ENCODE data around the gene PLIN1. TPM values are rescaled to one million over a fixed set of nuclear protein-coding genes. Genes with fewer than 3 reads are reported as not detected.

The PLIN1 gene
- total RNA-seq, 1 experiment from 2014 or later, result 0.09 TPM

GRCh38 chr15:89623165-89623564, 56.0 kb downstream of the PLIN1 start:
- no peak overlapping the region for H4K91ac ChIP-seq (ENCODE audit: insufficient read length, low read depth, low read length)
- Mint-ChIP-seq H3K9me3 (no peaks in the 10 kb centered on the region), H3K4me1 (no peaks in the 10 kb centered on the region), H3K4me3 (no peak overlapping the region), H3K36me3 (ENCODE audit: insufficient read depth in 1 of 3, low read depth in 3 of 3) (peaks cover 74 to 98% (median 92%) of the 10 kb centered on the region in 3 experiments), H3K27ac (no peak overlapping the region), H3K27me3 (ENCODE audit: low read depth) (no peaks in the 10 kb centered on the region)
- no peaks in the 10 kb centered on the region for H3K23me2 ChIP-seq (ENCODE audit: insufficient read length, low read depth, low read length, poor library complexity, severe bottlenecking)
- no peak overlapping the region for H3K23ac ChIP-seq (ENCODE audit: insufficient read length, low read depth, low read length)
- H3K56ac ChIP-seq (ENCODE audit: insufficient read length, low read depth, low read length), result no peak overlapping the region
- H2AK5ac ChIP-seq (ENCODE audit: insufficient read length, low read length), result no peak overlapping the region
- no peak overlapping the region for H3K14ac ChIP-seq (ENCODE audit: insufficient read depth, low read length)
- H2BK15ac ChIP-seq (ENCODE audit: low read depth, low read length), result no peak overlapping the region
- TF ChIP-seq CTCF (conservative IDR thresholded peaks at IDR 0.05), result no peak
- H4K20me1 ChIP-seq (ENCODE audit: control insufficient read depth, insufficient read depth, insufficient read length), result no peaks in the 10 kb centered on the region
- no CpG with 5 or more reads among the region's 1 CpG for WGBS (ENCODE audit: extremely low coverage, insufficient read length, low lambda C conversion rate)
- no peak for DNase-seq
- no peaks in the 10 kb centered on the region for H3K79me2 ChIP-seq (ENCODE audit: insufficient read depth, low read length)
- no peak overlapping the region for H3K4me2 ChIP-seq (ENCODE audit: insufficient read depth, insufficient read length, low read length)
- H3K9ac ChIP-seq (ENCODE audit: extremely low read depth, insufficient read length, low read length), result no peak overlapping the region
- H2BK12ac ChIP-seq (ENCODE audit: insufficient read length, low read depth, low read length), result no peak overlapping the region
- H2BK5ac ChIP-seq (ENCODE audit: insufficient read length, low read length), result no peak overlapping the region
- H3K4me1 ChIP-seq (ENCODE audit: insufficient read depth, low read length), result no peaks in the 10 kb centered on the region; the same call in 1 of the 2 replicates
- no peak overlapping the region for H3K4ac ChIP-seq (ENCODE audit: low read depth, low read length)
- no peaks in the 10 kb centered on the region for H3K79me1 ChIP-seq (ENCODE audit: insufficient read depth, low read depth, low read length, poor library complexity, severe bottlenecking)
- H3K27ac ChIP-seq (ENCODE audit: insufficient read length, low read depth, low read length), result no peak overlapping the region
- H3K9me3 ChIP-seq (ENCODE audit: control insufficient read depth, low read depth, low read length), result no peaks in the 10 kb centered on the region
- no peaks in the 10 kb centered on the region for H3K27me3 ChIP-seq (ENCODE audit: insufficient read depth, low read length)
- H3K18ac ChIP-seq (ENCODE audit: insufficient read length, low read depth, low read length), result no peak overlapping the region
- H2BK20ac ChIP-seq (ENCODE audit: low read depth, low read length, poor library complexity, severe bottlenecking), result no peak overlapping the region
- no peak overlapping the region for H4K5ac ChIP-seq (ENCODE audit: insufficient read length, low read depth, low read length)
- H3T11ph ChIP-seq (ENCODE audit: low read length), result no peak overlapping the region
- no peak overlapping the region for H2AFZ ChIP-seq (ENCODE audit: low read length)
- no peak overlapping the region for H4K8ac ChIP-seq (replicated peaks; ENCODE audit: insufficient read length, low read depth, low read length)
- H2BK120ac ChIP-seq (ENCODE audit: low read depth, low read length, poor library complexity, severe bottlenecking), result no peak overlapping the region
